ENCODE measurements around the gene NRXN3.

The NRXN3 gene

DNA sequence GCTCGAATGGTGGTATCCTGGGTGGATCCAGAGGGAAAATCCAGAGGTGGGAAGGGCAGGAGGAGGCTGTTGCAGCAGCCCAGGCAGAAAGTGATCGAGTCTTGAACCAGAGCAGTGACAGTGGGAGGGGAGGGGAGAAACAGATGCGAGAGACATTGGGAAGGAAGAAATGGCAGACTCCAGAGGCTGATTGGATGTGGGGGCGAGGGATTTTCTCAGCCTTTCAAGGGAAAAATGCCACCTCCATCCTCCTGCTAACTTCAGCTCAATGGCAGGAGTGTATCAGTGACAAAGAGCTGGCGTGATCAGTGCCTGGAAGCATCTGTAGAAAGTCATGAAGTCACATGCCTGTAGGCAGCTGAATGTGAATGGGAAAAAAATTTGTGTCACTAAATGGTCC is 38.6 kb upstream of the NRXN3 start:
- no peak for DNase-seq (ENCODE audit: extremely low read depth, low read depth)
- H3K4me3 ChIP-seq (replicated peaks; ENCODE audit: low read depth, low read length), result no peak overlapping the region
- TF ChIP-seq, protein P1, sequence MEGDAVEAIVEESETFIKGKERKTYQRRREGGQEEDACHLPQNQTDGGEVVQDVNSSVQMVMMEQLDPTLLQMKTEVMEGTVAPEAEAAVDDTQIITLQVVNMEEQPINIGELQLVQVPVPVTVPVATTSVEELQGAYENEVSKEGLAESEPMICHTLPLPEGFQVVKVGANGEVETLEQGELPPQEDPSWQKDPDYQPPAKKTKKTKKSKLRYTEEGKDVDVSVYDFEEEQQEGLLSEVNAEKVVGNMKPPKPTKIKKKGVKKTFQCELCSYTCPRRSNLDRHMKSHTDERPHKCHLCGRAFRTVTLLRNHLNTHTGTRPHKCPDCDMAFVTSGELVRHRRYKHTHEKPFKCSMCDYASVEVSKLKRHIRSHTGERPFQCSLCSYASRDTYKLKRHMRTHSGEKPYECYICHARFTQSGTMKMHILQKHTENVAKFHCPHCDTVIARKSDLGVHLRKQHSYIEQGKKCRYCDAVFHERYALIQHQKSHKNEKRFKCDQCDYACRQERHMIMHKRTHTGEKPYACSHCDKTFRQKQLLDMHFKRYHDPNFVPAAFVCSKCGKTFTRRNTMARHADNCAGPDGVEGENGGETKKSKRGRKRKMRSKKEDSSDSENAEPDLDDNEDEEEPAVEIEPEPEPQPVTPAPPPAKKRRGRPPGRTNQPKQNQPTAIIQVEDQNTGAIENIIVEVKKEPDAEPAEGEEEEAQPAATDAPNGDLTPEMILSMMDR (IDR thresholded peaks at IDR 0.05; ENCODE audit: low read depth, low read length, missing control alignments), result no peak

DNA sequence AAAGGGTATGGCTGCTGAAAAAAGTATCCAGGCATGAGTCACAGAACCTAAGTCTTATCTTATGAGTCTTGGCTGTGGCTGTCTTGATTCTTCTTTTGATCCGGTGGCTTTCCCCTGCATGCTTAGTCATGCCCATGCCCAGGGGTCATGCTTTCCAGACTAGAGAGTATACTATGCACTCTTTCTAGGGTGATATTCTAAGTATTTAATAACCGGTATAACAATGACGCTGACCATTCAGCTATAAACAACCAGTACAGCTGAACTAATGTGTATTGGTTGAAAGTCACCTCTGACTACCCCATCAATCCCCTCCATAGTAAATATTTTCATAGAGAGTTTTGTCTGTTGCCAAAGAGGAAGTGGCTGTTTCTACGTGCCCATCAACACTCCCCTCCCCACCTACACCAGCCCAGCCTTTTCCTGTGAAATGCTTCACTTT is 34.7 kb upstream of the NRXN3 start:
- no peak for DNase-seq (ENCODE audit: extremely low read depth, low read depth)

DNA sequence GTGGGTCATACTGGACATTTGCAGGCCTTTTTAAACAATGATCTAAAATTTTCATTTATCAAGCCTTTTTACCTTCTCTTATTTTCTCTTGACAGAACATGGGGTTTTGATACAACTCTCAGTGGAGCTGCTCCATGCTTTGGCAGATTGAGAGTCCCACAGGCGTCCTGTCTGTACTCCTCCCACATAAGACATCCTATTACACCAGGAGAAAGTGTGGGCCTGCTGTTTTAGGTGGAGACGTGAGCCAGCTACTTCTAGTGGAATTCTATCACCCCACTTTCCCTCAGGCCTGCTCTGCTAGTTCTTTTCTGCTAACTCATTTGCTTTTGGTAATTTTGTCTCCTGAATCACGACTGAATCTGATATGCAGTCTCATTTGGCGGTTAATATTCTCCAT is 33.5 kb upstream of the NRXN3 start:
- TF ChIP-seq, protein P1 (IDR thresholded peaks at IDR 0.05; ENCODE audit: low read depth, low read length, missing control alignments), result no peak
- DNase-seq (ENCODE audit: extremely low read depth, low read depth), result no peak
- no peak overlapping the region for H3K4me3 ChIP-seq (replicated peaks; ENCODE audit: low read depth, low read length)

More for the DNA sequence above, 34.7 kb upstream of the NRXN3 start:
- H3K4me3 ChIP-seq (replicated peaks; ENCODE audit: low read depth, low read length), result no peak overlapping the region
- TF ChIP-seq, protein P1 (IDR thresholded peaks at IDR 0.05; ENCODE audit: low read depth, low read length, missing control alignments), result no peak

DNA sequence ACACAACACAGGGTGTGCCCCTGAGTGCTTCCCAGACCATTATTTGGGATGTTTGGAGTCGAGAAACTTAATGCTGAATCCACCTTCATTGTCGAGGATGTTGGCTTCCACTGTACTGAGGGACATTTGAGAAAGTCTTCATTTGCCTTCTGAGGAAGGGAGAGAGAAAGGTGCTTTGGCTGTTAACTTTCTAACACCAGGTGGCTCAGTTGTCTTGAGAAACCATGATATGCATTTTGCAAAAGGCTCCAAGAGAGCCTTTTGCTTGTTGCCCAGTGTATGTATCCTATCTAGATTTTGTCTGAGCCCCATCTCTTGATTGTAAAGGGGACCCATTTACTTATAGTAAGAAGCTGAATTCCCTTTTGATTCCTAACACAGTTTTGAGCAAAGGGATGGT is 28.6 kb upstream of the NRXN3 start:
- no peak overlapping the region for H3K4me3 ChIP-seq (replicated peaks; ENCODE audit: low read depth, low read length)
- DNase-seq (ENCODE audit: extremely low read depth, low read depth), result no peak
- TF ChIP-seq, protein P1 (IDR thresholded peaks at IDR 0.05; ENCODE audit: low read depth, low read length, missing control alignments), result no peak

DNA sequence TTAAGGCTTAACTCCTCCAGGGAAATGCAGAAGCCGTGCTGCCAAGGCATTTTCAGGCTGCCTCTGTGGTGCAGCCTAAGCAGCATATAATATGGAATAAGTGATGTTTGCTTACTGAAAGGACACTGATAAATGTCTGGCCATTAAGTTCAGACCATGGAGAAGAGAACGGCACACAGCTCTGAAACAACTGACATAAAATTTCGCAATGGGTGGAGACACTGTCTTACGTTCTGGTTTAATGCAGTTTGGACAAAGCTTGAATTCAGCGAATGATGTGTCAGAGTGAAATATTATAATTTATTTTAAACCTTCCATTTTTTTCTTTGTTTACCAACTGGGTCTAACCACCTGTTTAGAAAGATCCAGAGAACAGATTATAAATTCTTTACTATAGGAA is 27.2 kb upstream of the NRXN3 start:
- no peak for DNase-seq (ENCODE audit: extremely low read depth, low read depth)
- no peak overlapping the region for H3K4me3 ChIP-seq (replicated peaks; ENCODE audit: low read depth, low read length)
- TF ChIP-seq, protein P1 (IDR thresholded peaks at IDR 0.05; ENCODE audit: low read depth, low read length, missing control alignments), result no peak

DNA sequence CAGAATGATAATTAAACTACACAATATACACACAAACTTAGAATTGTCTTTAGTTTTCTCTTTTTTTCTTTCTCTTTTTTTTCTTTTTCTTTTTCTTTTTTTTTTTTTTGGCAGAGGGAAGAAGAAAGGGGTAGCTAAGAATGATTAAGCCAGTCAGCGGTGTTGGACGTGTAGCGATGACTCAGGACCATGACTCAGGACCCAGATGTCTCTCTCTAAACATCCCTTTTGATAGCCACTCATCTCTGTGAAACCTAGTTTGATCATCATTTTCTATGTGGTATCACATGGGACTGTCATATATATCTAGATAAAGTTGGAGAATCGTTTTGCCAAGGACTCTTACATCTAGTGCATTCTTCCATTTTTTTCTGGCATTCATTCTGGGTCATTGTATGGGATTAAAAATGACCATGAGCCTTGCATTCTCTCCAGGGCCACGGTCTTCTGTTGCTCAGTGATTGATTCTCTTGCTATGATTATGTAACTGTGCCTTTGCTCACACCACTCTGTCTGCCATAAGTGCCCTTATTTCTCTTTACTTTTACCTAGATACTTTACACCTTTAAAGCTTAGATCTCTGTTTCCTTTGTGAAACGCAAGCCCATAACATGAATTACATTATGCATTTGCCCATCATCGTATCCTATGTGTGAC is 26.6 kb upstream of the NRXN3 start:
- no peak overlapping the region for H3K4me3 ChIP-seq (replicated peaks; ENCODE audit: low read depth, low read length)
- DNase-seq (ENCODE audit: extremely low read depth, low read depth), result no peak
- TF ChIP-seq, protein P1 (IDR thresholded peaks at IDR 0.05; ENCODE audit: low read depth, low read length, missing control alignments), result no peak

All from HFF-Myc (cell line).